HepG2 (cell line): ENCODE data around the gene ABHD6. TPM values are rescaled to one million over a fixed set of nuclear protein-coding genes. Genes with fewer than 3 reads are reported as not detected.

ENCODE experiments used
- BCL6 ChIP-seq: IDR thresholded peaks from 2 replicates; pipeline ENCODE4 v1.6.1; 2016; ENCODE audit warnings: missing genetic modification reagents, missing compliant biosample characterization
- FOXO1 ChIP-seq: sonication (generic); formaldehyde crosslinking; IDR thresholded peaks from 2 replicates; pipeline ENCODE4 v1.4.0; 2020; ENCODE audit warnings: missing genetic modification reagents
- MAFG ChIP-seq: sonication (generic); formaldehyde crosslinking; IDR thresholded peaks from 2 replicates; pipeline ENCODE4 v1.5.1; 2020; ENCODE audit warnings: mild to moderate bottlenecking, missing genetic modification reagents
- MEIS2 ChIP-seq: sonication (generic); formaldehyde crosslinking; IDR thresholded peaks from 2 replicates; pipeline ENCODE4 v1.9.0; 2021; ENCODE audit warnings: mild to moderate bottlenecking, missing genetic modification reagents
- NFIB ChIP-seq: sonication (generic); formaldehyde crosslinking; IDR thresholded peaks from 2 replicates; pipeline ENCODE4 v1.9.0; 2021; ENCODE audit warnings: missing genetic modification reagents, mild to moderate bottlenecking, borderline replicate concordance
- RNF219 ChIP-seq: sonication (generic); formaldehyde crosslinking; IDR thresholded peaks from 2 replicates; pipeline ENCODE4 v1.5.0; 2020; ENCODE audit warnings: mild to moderate bottlenecking, missing genetic modification reagents
- SALL1 ChIP-seq: sonication (generic); formaldehyde crosslinking; IDR thresholded peaks from 2 replicates; pipeline ENCODE4 v1.8.0; 2022; ENCODE audit warnings: mild to moderate bottlenecking, missing genetic modification reagents
- ZNF589 ChIP-seq: sonication (generic); formaldehyde crosslinking; conservative IDR thresholded peaks from 2 replicates; pipeline ENCODE4 v1.8.0; 2022; ENCODE audit warnings: mild to moderate bottlenecking, moderate library complexity, missing genetic modification reagents
- ZNF644 ChIP-seq: IDR thresholded peaks from 2 replicates; pipeline ENCODE4 v1.6.1; 2016; ENCODE audit warnings: low read depth
- ZSCAN30 ChIP-seq: sonication (generic); formaldehyde crosslinking; IDR thresholded peaks from 2 replicates; pipeline ENCODE4 v1.5.0; 2020; ENCODE audit warnings: mild to moderate bottlenecking, missing genetic modification reagents
- polyA plus RNA-seq, 8 experiments: library from polyadenylated mRNA; depleted of rRNA in 3 of 8; stranded (reverse) in 7 of 8; unstranded in 1 of 8; fragments of >200 nt; fragmentation: Illumina TruSeq in 4 of 8; extraction: Trizol in 4 of 8; gene quantifications; 2 replicates each; pipeline versions ENCODE4 v1.2.1 to v1.2.3, GENCODE V29; 2011 to 2016; ENCODE audit warnings: low read depth in 4 of 8, missing spikeins in 1 of 8, mixed read lengths in 1 of 8; ENCODE audit not compliant: insufficient read depth in 1 of 8
- total RNA-seq, 5 experiments: library from RNA; depleted of rRNA; stranded (reverse); fragments of >200 nt; fragmentation: Illumina TruSeq; extraction: Trizol; gene quantifications; 2 replicates each; pipeline ENCODE4 v1.2.3, GENCODE V29; 2016; ENCODE audit warnings: low read depth in 1 of 5
- TF ChIP-seq, protein P1 (sequence below): IDR thresholded peaks from 2 replicates; pipeline ENCODE4 v1.6.1; 2016
- TF ChIP-seq, protein P2 (sequence below): sonication (generic); formaldehyde crosslinking; IDR thresholded peaks from 2 replicates; pipeline ENCODE4 v1.8.1; 2023; ENCODE audit warnings: mild to moderate bottlenecking, missing genetic modification reagents
- TF ChIP-seq, protein P3 (sequence below): sonication (generic); formaldehyde crosslinking; IDR thresholded peaks from 2 replicates; pipeline ENCODE4 v1.4.0; 2020; ENCODE audit warnings: mild to moderate bottlenecking, missing genetic modification reagents, borderline replicate concordance
- TF ChIP-seq, protein P4 (sequence below): IDR thresholded peaks from 2 replicates; pipeline ENCODE4 v1.6.1; 2012; ENCODE audit warnings: low read depth, low read length, improper control_type of control experiment
- TF ChIP-seq, protein P5 (sequence below): sonication (generic); formaldehyde crosslinking; IDR thresholded peaks from 2 replicates; pipeline ENCODE4 v1.8.0; 2022; ENCODE audit warnings: mild to moderate bottlenecking, missing genetic modification reagents, moderate library complexity

The ABHD6 gene
- total and polyA plus RNA-seq, 2 of the 13 experiments (the other 11 are each of a cell fraction or from before 2014, with no cell fraction given), result 9.0 to 17.2 TPM

- TF ChIP-seq, protein P1, sequence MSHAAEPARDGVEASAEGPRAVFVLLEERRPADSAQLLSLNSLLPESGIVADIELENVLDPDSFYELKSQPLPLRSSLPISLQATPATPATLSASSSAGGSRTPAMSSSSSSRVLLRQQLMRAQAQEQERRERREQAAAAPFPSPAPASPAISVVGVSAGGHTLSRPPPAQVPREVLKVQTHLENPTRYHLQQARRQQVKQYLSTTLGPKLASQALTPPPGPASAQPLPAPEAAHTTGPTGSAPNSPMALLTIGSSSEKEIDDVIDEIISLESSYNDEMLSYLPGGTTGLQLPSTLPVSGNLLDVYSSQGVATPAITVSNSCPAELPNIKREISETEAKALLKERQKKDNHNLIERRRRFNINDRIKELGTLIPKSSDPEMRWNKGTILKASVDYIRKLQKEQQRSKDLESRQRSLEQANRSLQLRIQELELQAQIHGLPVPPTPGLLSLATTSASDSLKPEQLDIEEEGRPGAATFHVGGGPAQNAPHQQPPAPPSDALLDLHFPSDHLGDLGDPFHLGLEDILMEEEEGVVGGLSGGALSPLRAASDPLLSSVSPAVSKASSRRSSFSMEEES, result no peak
- TF ChIP-seq MAFG (CRISPR knock-in tag) (no peak), ZNF644 (no peak), MEIS2 (CRISPR knock-in tag) (no peak), ZNF589 (CRISPR knock-in tag) (no peak), RNF219 (CRISPR knock-in tag) (no peak), FOXO1 (CRISPR knock-in tag) (no peak), BCL6 (CRISPR knock-in tag) (0 out of 2 replicates have a peak, but pooled peaks have one; percentile 13), ZSCAN30 (no peak), SALL1 (peak; percentile 36; the same call in 1 of the 2 replicates), NFIB (no peak)
- TF ChIP-seq, protein P2, sequence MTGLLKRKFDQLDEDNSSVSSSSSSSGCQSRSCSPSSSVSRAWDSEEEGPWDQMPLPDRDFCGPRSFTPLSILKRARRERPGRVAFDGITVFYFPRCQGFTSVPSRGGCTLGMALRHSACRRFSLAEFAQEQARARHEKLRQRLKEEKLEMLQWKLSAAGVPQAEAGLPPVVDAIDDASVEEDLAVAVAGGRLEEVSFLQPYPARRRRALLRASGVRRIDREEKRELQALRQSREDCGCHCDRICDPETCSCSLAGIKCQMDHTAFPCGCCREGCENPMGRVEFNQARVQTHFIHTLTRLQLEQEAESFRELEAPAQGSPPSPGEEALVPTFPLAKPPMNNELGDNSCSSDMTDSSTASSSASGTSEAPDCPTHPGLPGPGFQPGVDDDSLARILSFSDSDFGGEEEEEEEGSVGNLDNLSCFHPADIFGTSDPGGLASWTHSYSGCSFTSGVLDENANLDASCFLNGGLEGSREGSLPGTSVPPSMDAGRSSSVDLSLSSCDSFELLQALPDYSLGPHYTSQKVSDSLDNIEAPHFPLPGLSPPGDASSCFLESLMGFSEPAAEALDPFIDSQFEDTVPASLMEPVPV, result no peak
- TF ChIP-seq, protein P3, sequence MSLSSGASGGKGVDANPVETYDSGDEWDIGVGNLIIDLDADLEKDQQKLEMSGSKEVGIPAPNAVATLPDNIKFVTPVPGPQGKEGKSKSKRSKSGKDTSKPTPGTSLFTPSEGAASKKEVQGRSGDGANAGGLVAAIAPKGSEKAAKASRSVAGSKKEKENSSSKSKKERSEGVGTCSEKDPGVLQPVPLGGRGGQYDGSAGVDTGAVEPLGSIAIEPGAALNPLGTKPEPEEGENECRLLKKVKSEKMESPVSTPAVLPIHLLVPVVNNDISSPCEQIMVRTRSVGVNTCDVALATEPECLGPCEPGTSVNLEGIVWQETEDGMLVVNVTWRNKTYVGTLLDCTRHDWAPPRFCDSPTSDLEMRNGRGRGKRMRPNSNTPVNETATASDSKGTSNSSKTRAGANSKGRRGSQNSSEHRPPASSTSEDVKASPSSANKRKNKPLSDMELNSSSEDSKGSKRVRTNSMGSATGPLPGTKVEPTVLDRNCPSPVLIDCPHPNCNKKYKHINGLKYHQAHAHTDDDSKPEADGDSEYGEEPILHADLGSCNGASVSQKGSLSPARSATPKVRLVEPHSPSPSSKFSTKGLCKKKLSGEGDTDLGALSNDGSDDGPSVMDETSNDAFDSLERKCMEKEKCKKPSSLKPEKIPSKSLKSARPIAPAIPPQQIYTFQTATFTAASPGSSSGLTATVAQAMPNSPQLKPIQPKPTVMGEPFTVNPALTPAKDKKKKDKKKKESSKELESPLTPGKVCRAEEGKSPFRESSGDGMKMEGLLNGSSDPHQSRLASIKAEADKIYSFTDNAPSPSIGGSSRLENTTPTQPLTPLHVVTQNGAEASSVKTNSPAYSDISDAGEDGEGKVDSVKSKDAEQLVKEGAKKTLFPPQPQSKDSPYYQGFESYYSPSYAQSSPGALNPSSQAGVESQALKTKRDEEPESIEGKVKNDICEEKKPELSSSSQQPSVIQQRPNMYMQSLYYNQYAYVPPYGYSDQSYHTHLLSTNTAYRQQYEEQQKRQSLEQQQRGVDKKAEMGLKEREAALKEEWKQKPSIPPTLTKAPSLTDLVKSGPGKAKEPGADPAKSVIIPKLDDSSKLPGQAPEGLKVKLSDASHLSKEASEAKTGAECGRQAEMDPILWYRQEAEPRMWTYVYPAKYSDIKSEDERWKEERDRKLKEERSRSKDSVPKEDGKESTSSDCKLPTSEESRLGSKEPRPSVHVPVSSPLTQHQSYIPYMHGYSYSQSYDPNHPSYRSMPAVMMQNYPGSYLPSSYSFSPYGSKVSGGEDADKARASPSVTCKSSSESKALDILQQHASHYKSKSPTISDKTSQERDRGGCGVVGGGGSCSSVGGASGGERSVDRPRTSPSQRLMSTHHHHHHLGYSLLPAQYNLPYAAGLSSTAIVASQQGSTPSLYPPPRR (CRISPR knock-in tag), result no peak
- TF ChIP-seq, protein P4, sequence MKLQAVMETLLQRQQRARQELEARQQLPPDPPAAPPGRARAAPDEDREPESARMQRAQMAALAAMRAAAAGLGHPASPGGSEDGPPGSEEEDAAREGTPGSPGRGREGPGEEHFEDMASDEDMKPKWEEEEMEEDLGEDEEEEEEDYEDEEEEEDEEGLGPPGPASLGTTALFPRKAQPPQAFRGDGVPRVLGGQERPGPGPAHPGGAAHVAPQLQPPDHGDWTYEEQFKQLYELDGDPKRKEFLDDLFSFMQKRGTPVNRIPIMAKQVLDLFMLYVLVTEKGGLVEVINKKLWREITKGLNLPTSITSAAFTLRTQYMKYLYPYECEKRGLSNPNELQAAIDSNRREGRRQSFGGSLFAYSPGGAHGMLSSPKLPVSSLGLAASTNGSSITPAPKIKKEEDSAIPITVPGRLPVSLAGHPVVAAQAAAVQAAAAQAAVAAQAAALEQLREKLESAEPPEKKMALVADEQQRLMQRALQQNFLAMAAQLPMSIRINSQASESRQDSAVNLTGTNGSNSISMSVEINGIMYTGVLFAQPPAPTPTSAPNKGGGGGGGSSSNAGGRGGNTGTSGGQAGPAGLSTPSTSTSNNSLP, result no peak
- TF ChIP-seq, protein P5, sequence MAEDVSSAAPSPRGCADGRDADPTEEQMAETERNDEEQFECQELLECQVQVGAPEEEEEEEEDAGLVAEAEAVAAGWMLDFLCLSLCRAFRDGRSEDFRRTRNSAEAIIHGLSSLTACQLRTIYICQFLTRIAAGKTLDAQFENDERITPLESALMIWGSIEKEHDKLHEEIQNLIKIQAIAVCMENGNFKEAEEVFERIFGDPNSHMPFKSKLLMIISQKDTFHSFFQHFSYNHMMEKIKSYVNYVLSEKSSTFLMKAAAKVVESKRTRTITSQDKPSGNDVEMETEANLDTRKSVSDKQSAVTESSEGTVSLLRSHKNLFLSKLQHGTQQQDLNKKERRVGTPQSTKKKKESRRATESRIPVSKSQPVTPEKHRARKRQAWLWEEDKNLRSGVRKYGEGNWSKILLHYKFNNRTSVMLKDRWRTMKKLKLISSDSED, result no peak
Observed at GRCh38 chr3:58249358-58250092, 11.9 kb downstream of the ABHD6 start (continued).
